ENCODE results near the gene ANGPTL4. TPM values are rescaled to one million over a fixed set of nuclear protein-coding genes. Genes with fewer than 3 reads are reported as not detected.

The ANGPTL4 gene
- total and polyA plus RNA-seq, 2 donors (not counting 1 experiment from before 2014, with no cell fraction given): not detected

GRCh38 chr19:8331263-8331845 is 32.6 kb upstream of the ANGPTL4 start:
- Mint-ChIP-seq H3K4me3 (no peak overlapping the region), H3K27ac (no peak overlapping the region), H3K9me3 (ENCODE audit: insufficient read depth) (no peaks in the 10 kb centered on the region), H3K4me1 (peaks cover 6% of the 10 kb centered on the region), H3K27me3 (peaks cover 5% of the 10 kb centered on the region)
- H3K4me3 ChIP-seq (ENCODE audit: control extremely low read depth in 1 of 5, extremely low read depth in 1 of 5, insufficient read depth in 1 of 5, low read depth in 2 of 5, low read length in 4 of 5): no peak overlapping the region
- peaks cover 0 to 27% (median 10%) of the 10 kb centered on the region in 4 experiments for H3K27me3 ChIP-seq (replicated peaks in 1 of 4; ENCODE audit: control extremely low read depth in 1 of 4, control insufficient read depth in 3 of 4, insufficient read depth in 4 of 4, low read length in 3 of 4)
- intact Hi-C loops (cut with micrococcal nuclease): no loop called here
- no peak overlapping the region for H3K4me2 ChIP-seq (replicated peaks; ENCODE audit: low read depth, low read length, poor library complexity, severe bottlenecking)
- no peak for DNase-seq
- H3K79me2 ChIP-seq (ENCODE audit: control insufficient read depth, insufficient read depth, low read length): no peaks in the 10 kb centered on the region
- WGBS (ENCODE audit: insufficient coverage): 83% methylated on average over 4 of the region's 8 CpGs
- H2AFZ ChIP-seq (ENCODE audit: insufficient read depth, low read depth, low read length, poor library complexity, severe bottlenecking): no peak overlapping the region
- H3K27ac ChIP-seq (ENCODE audit: low read length in 2 of 2): no peak overlapping the region
- no peaks in the 10 kb centered on the region for H4K20me1 ChIP-seq (ENCODE audit: control insufficient read depth, insufficient read depth, low read length, poor library complexity, severe bottlenecking)
- H3K9ac ChIP-seq (ENCODE audit: low read length): no peak overlapping the region
- TF ChIP-seq CTCF (IDR thresholded peaks at IDR 0.05) (no peak), EZH2 (IDR thresholded peaks at IDR 0.05; ENCODE audit: borderline replicate concordance, insufficient read depth, low read depth, low read length, poor library complexity, severe bottlenecking) (no peak)
- no peak for ATAC-seq (ENCODE audit: low read depth)
- POLR2A ChIA-PET: interaction anchor here (0.8 kb wide), 1 partner anchor 10 kb away, joined by 3 read pairs; no protein-coding TSS in a partner anchor
- CTCF ChIA-PET: no interaction called here
- peaks cover 0 to 10% (median 0%) of the 10 kb centered on the region in 3 donors for H3K9me3 ChIP-seq (ENCODE audit: control extremely low read depth in 1 of 3, control insufficient read depth in 2 of 3, insufficient read depth in 1 of 3, low read length in 2 of 3)
- H3K36me3 ChIP-seq (replicated peaks in 1 of 2; ENCODE audit: control extremely low read depth in 1 of 2, control insufficient read depth in 1 of 2, extremely low read depth in 1 of 2, insufficient read depth in 2 of 2, low read length in 1 of 2): no peaks in the 10 kb centered on the region
- peaks cover 5 to 16% of the 10 kb centered on the region in 2 donors for H3K4me1 ChIP-seq (ENCODE audit: control insufficient read depth in 2 of 2, insufficient read depth in 2 of 2, low read length in 2 of 2)

- Mint-ChIP-seq H3K4me3 (peak overlapping the region; percentile 47), H3K4me1 (peaks cover 6% of the 10 kb centered on the region), H3K9me3 (ENCODE audit: insufficient read depth) (no peaks in the 10 kb centered on the region), H3K27me3 (peaks cover 15% of the 10 kb centered on the region), H3K27ac (no peak overlapping the region)
- TF ChIP-seq EZH2 (IDR thresholded peaks at IDR 0.05; ENCODE audit: borderline replicate concordance, insufficient read depth, low read depth, low read length, poor library complexity, severe bottlenecking) (no peak), CTCF (IDR thresholded peaks at IDR 0.05) (no peak)
- ATAC-seq (ENCODE audit: low read depth): no peak
- ChIA-PET POLR2A (no interaction called here), CTCF (interaction anchor here (1.4 kb wide), 1 partner anchor 21 kb away, joined by 3 read pairs; no protein-coding TSS in a partner anchor)
- no peak overlapping the region for H2AFZ ChIP-seq (ENCODE audit: insufficient read depth, low read depth, low read length, poor library complexity, severe bottlenecking)
- no peak overlapping the region for H3K4me2 ChIP-seq (replicated peaks; ENCODE audit: low read depth, low read length, poor library complexity, severe bottlenecking)
- no peak overlapping the region for H3K4me3 ChIP-seq (ENCODE audit: control extremely low read depth in 1 of 5, extremely low read depth in 1 of 5, insufficient read depth in 1 of 5, low read depth in 2 of 5, low read length in 4 of 5)
- no peaks in the 10 kb centered on the region for H3K36me3 ChIP-seq (replicated peaks in 1 of 2; ENCODE audit: control extremely low read depth in 1 of 2, control insufficient read depth in 1 of 2, extremely low read depth in 1 of 2, insufficient read depth in 2 of 2, low read length in 1 of 2)
- H3K27ac ChIP-seq (ENCODE audit: low read length in 2 of 2): no peak overlapping the region
- 39% methylated on average over 51 of the region's 52 CpGs for WGBS (ENCODE audit: insufficient coverage)
- no peak overlapping the region for H3K9ac ChIP-seq (ENCODE audit: low read length)
- intact Hi-C loops (cut with micrococcal nuclease): no loop called here
- H3K27me3 ChIP-seq (replicated peaks in 1 of 4; ENCODE audit: control extremely low read depth in 1 of 4, control insufficient read depth in 3 of 4, insufficient read depth in 4 of 4, low read length in 3 of 4): peaks cover 0 to 36% (median 12%) of the 10 kb centered on the region in 4 experiments
- H3K79me2 ChIP-seq (ENCODE audit: control insufficient read depth, insufficient read depth, low read length): no peaks in the 10 kb centered on the region
- no peaks in the 10 kb centered on the region for H4K20me1 ChIP-seq (ENCODE audit: control insufficient read depth, insufficient read depth, low read length, poor library complexity, severe bottlenecking)
- peaks cover 5 to 16% of the 10 kb centered on the region in 2 donors for H3K4me1 ChIP-seq (ENCODE audit: control insufficient read depth in 2 of 2, insufficient read depth in 2 of 2, low read length in 2 of 2)
- DNase-seq: peak; percentile 9
- peaks cover 0 to 10% (median 0%) of the 10 kb centered on the region in 3 donors for H3K9me3 ChIP-seq (ENCODE audit: control extremely low read depth in 1 of 3, control insufficient read depth in 2 of 3, insufficient read depth in 1 of 3, low read length in 2 of 3)
Measured at GRCh38 chr19:8332976-8333766, 30.8 kb upstream of the ANGPTL4 start.

Measured in B cell (primary cell).